SK-N-SH (cell line): ENCODE measurements around the gene ETV3. TPM values are rescaled to one million over a fixed set of nuclear protein-coding genes. Genes with fewer than 3 reads are reported as not detected.

Experiments
- CTCF ChIA-PET: fragments of 300-600, 350-600 bp; formaldehyde crosslinking; extraction: SDS; loops from one replicate; lab custom pipeline; 2021; lab: Yijun Ruan, JAX
- POLR2A ChIA-PET: fragments of 350-600 bp; sonication (Branson Sonifier 250); formaldehyde crosslinking; extraction: SDS; loops from one replicate; lab custom pipeline; 2020; ENCODE audit warnings: antibody characterized with exemption, inconsistent platforms; lab: Yijun Ruan, JAX
- DNase-seq: peaks from one replicate; pipeline ENCODE4 v3.0.0; 2012
- H2AFZ ChIP-seq: fragments of 200-600 bp; sonication (generic); 2 replicates; pipeline ENCODE4 v1.8.1; 2016; ENCODE audit warnings: antibody characterized with exemption, mild to moderate bottlenecking, low read depth
- H3F3A ChIP-seq: fragments of 200-600 bp; sonication (generic); replicated peaks from 2 replicates; pipeline ENCODE3; 2016; ENCODE audit warnings: antibody characterized with exemption, mild to moderate bottlenecking; ENCODE audit not compliant: insufficient read depth
- H3K27ac ChIP-seq, 2 experiments: fragments of 200-500 bp in 1 of 2; fragments of 200-600 bp in 1 of 2; sonication (Bioruptor generic) in 1 of 2; sonication (generic), shearing (Covaris generic) in 1 of 2; 2 replicates each; pipeline versions ENCODE4 v1.5.1 to v1.6.1; 2014 to 2016; ENCODE audit warnings: low read depth in 2 of 2, inconsistent platforms in 1 of 2, low read length in 1 of 2, mild to moderate bottlenecking in 1 of 2, mixed read lengths in 1 of 2
- H3K27me3 ChIP-seq: fragments of 200-600 bp; sonication (generic), shearing (Covaris generic); 2 replicates; pipeline ENCODE4 v1.6.1; 2016; ENCODE audit warnings: mixed run types; ENCODE audit not compliant: insufficient read depth
- H3K36me3 ChIP-seq, 2 experiments: fragments of 200-500 bp in 1 of 2; fragments of 200-600 bp in 1 of 2; sonication (Bioruptor generic) in 1 of 2; sonication (generic) in 1 of 2; replicated peaks in 1 of 2; 2 replicates each; pipeline versions ENCODE3 to v1.5.1; 2014 to 2016; ENCODE audit warnings: low read length in 1 of 2, mild to moderate bottlenecking in 1 of 2; ENCODE audit not compliant: insufficient read depth in 2 of 2, control insufficient read depth in 1 of 2
- H3K4me1 ChIP-seq, 2 experiments: fragments of 200-500 bp in 1 of 2; fragments of 200-600 bp in 1 of 2; sonication (Bioruptor generic) in 1 of 2; sonication (generic), shearing (Covaris generic) in 1 of 2; 2 replicates each; pipeline versions ENCODE4 v1.5.1 to v1.6.1; 2014 to 2016; ENCODE audit warnings: low read depth in 1 of 2, low read length in 1 of 2, mixed run types in 1 of 2; ENCODE audit not compliant: insufficient read depth in 2 of 2, control insufficient read depth in 1 of 2
- H3K4me2 ChIP-seq: fragments of 200-600 bp; sonication (generic), shearing (Covaris generic); 2 replicates; pipeline ENCODE4 v1.6.1; 2017; ENCODE audit warnings: mixed run types
- H3K4me3 ChIP-seq, 2 experiments: fragments of 200-500 bp in 1 of 2; fragments of 200-600 bp in 1 of 2; sonication (Bioruptor generic) in 1 of 2; sonication (generic), shearing (Covaris generic) in 1 of 2; 2 replicates each; pipeline versions ENCODE4 v1.5.1 to v1.8.1; 2014 to 2016; ENCODE audit warnings: low read depth in 2 of 2, inconsistent platforms in 1 of 2, low read length in 1 of 2, mild to moderate bottlenecking in 1 of 2, mixed read lengths in 1 of 2, moderate library complexity in 1 of 2
- H3K79me2 ChIP-seq: fragments of 200-600 bp; sonication (generic); 2 replicates; pipeline ENCODE4 v1.8.1; 2017; ENCODE audit warnings: mild to moderate bottlenecking; ENCODE audit not compliant: insufficient read depth
- H3K9ac ChIP-seq: fragments of 200-600 bp; sonication (generic); 2 replicates; pipeline ENCODE4 v1.6.1; 2017; ENCODE audit warnings: mixed run types
- H3K9me2 ChIP-seq: fragments of 200-600 bp; sonication (generic); 2 replicates; pipeline ENCODE4 v1.6.1; 2017; ENCODE audit warnings: mixed run types
- H3K9me3 ChIP-seq: fragments of 200-600 bp; sonication (generic); 2 replicates; pipeline ENCODE4 v1.6.1; 2017; ENCODE audit warnings: mixed run types, mild to moderate bottlenecking, moderate library complexity
- H4K20me1 ChIP-seq: fragments of 200-600 bp; sonication (generic); 2 replicates; pipeline ENCODE4 v1.6.1; 2017; ENCODE audit warnings: mild to moderate bottlenecking, mixed run types; ENCODE audit not compliant: insufficient read depth
- CHD2 ChIP-seq: fragments of 150-350 bp; IDR thresholded peaks from 2 replicates; pipeline ENCODE4 v1.6.1; 2018; ENCODE audit warnings: low read length; ENCODE audit not compliant: partially characterized antibody
- ELF1 ChIP-seq: IDR thresholded peaks from 2 replicates; pipeline ENCODE4 v1.4.0; 2012
- EP300 ChIP-seq, 2 experiments: IDR thresholded peaks; 2 replicates each; pipeline versions ENCODE4 v1.4.0 to v1.6.1; 2012; ENCODE audit warnings: borderline replicate concordance in 1 of 2, low read depth in 1 of 2, low read length in 1 of 2
- EZH2phosphoT487 ChIP-seq: fragments of 200-600 bp; sonication (generic); IDR thresholded peaks from 2 replicates; pipeline ENCODE4 v1.6.1; 2017; ENCODE audit warnings: low read depth, mixed run types, mild to moderate bottlenecking, antibody characterized with exemption, moderate library complexity, borderline replicate concordance
- FOSL2 ChIP-seq: IDR thresholded peaks from 2 replicates; pipeline ENCODE4 v1.4.0; 2012; ENCODE audit warnings: low read depth, mild to moderate bottlenecking, moderate library complexity, borderline replicate concordance
- FOXJ3 ChIP-seq: sonication (generic); formaldehyde crosslinking; IDR thresholded peaks from 2 replicates; pipeline ENCODE4 v1.5.1; 2020; ENCODE audit warnings: mild to moderate bottlenecking, missing genetic modification reagents
- FOXM1 ChIP-seq: IDR thresholded peaks from 2 replicates; pipeline ENCODE4 v1.4.0; 2012; ENCODE audit warnings: low read depth, mild to moderate bottlenecking
- GABPA ChIP-seq: IDR thresholded peaks from 2 replicates; pipeline ENCODE4 v1.4.0; 2012; ENCODE audit warnings: low read depth, mild to moderate bottlenecking
- GATA2 ChIP-seq: sonication (generic); formaldehyde crosslinking; IDR thresholded peaks from 2 replicates; pipeline ENCODE4 v1.5.0; 2020; ENCODE audit warnings: mild to moderate bottlenecking, missing genetic modification reagents
- MEF2A ChIP-seq: IDR thresholded peaks from 2 replicates; pipeline ENCODE4 v1.4.0; 2012; ENCODE audit warnings: low read depth, borderline replicate concordance
- MXI1 ChIP-seq: IDR thresholded peaks from 2 replicates; pipeline ENCODE4 v1.6.1; 2012; ENCODE audit warnings: mild to moderate bottlenecking, low read depth, low read length, improper control_type of control experiment
- RAD21 ChIP-seq: IDR thresholded peaks from 2 replicates; pipeline ENCODE4 v1.6.1; 2012; ENCODE audit warnings: mild to moderate bottlenecking, low read length
- RFX5 ChIP-seq: IDR thresholded peaks from 2 replicates; pipeline ENCODE4 v1.6.1; 2012; ENCODE audit warnings: mild to moderate bottlenecking, improper control_type of control experiment, low read length
- SMC3 ChIP-seq: IDR thresholded peaks from 2 replicates; pipeline ENCODE4 v1.6.1; 2012; ENCODE audit warnings: low read depth, low read length, improper control_type of control experiment
- TEAD4 ChIP-seq: IDR thresholded peaks from 2 replicates; pipeline ENCODE4 v1.4.0; 2012; ENCODE audit warnings: mild to moderate bottlenecking, borderline replicate concordance; ENCODE audit not compliant: insufficient read depth
- YY1 ChIP-seq: IDR thresholded peaks from 2 replicates; pipeline ENCODE4 v1.4.0; 2012; ENCODE audit warnings: low read depth, mild to moderate bottlenecking
- WGBS: methylation state at CpG from one replicate; pipeline ENCODE4 v1.1.6; 2017; ENCODE audit warnings: low lambda C conversion rate; 5-methylcytosine and 5-hydroxymethylcytosine counted together
- polyA plus RNA-seq, 3 experiments: library from polyadenylated mRNA; depleted of rRNA; stranded (reverse); fragments of >200 nt; gene quantifications; 2 replicates each; pipeline ENCODE4 v1.2.3, GENCODE V29; 2012
- TF ChIP-seq, protein P1 (sequence below): IDR thresholded peaks from 2 replicates; pipeline ENCODE4 v1.6.1; 2012; ENCODE audit warnings: mild to moderate bottlenecking, low read depth, low read length, moderate library complexity
- TF ChIP-seq, protein P2 (sequence below): IDR thresholded peaks from 2 replicates; pipeline ENCODE4; 2012
- TF ChIP-seq, protein P3 (sequence below): IDR thresholded peaks from 2 replicates; pipeline ENCODE4 v1.4.0; 2012; ENCODE audit warnings: low read depth

ETV3 gene
- polyA plus RNA-seq, 1 of the 3 experiments (the other 2 are of a cell fraction) = 5.4 TPM

DNA sequence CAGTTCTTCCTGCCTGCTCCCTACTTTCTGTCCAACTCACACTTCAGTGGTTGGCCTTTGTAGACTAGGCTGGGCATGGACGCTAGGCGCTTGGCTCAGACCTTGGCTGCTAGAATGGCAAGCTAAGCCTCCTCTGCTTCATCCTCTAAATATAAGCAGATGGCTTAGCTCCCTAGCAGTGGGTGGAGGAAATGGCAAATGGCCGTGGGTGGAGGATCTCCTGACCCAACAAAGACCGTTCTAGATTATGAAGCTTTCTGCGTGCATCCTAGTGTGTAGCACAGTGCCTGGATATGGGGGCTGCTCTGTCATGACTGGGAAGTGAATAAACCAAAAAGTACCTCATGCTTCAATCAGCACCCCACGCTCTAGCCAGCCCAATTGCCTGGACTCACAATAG, 28.2 kb downstream of the ETV3 start:
- H3K4me1 ChIP-seq = peaks cover 0 to 11% of the 10 kb centered on the region in 2 experiments; a peak in 1 of 4 replicates
- no peak overlapping the region for H3K4me3 ChIP-seq
- H2AFZ ChIP-seq = no peak overlapping the region
- TF ChIP-seq MXI1 (no peak), MEF2A (no peak), GABPA (no peak), GATA2 (no peak), SMC3 (no peak), EZH2phosphoT487 (no peak), ELF1 (no peak), FOSL2 (no peak), FOXJ3 (CRISPR knock-in tag) (no peak), FOXM1 (no peak), TEAD4 (no peak), YY1 (no peak), CHD2 (no peak), EP300 (IDR thresholded peaks at IDR 0.05; ENCODE audit: borderline replicate concordance in 1 of 2, low read depth in 1 of 2, low read length in 1 of 2) (no peak), RAD21 (no peak), RFX5 (no peak)
- TF ChIP-seq, protein P1, sequence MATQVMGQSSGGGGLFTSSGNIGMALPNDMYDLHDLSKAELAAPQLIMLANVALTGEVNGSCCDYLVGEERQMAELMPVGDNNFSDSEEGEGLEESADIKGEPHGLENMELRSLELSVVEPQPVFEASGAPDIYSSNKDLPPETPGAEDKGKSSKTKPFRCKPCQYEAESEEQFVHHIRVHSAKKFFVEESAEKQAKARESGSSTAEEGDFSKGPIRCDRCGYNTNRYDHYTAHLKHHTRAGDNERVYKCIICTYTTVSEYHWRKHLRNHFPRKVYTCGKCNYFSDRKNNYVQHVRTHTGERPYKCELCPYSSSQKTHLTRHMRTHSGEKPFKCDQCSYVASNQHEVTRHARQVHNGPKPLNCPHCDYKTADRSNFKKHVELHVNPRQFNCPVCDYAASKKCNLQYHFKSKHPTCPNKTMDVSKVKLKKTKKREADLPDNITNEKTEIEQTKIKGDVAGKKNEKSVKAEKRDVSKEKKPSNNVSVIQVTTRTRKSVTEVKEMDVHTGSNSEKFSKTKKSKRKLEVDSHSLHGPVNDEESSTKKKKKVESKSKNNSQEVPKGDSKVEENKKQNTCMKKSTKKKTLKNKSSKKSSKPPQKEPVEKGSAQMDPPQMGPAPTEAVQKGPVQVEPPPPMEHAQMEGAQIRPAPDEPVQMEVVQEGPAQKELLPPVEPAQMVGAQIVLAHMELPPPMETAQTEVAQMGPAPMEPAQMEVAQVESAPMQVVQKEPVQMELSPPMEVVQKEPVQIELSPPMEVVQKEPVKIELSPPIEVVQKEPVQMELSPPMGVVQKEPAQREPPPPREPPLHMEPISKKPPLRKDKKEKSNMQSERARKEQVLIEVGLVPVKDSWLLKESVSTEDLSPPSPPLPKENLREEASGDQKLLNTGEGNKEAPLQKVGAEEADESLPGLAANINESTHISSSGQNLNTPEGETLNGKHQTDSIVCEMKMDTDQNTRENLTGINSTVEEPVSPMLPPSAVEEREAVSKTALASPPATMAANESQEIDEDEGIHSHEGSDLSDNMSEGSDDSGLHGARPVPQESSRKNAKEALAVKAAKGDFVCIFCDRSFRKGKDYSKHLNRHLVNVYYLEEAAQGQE = no peak
- TF ChIP-seq, protein P2, sequence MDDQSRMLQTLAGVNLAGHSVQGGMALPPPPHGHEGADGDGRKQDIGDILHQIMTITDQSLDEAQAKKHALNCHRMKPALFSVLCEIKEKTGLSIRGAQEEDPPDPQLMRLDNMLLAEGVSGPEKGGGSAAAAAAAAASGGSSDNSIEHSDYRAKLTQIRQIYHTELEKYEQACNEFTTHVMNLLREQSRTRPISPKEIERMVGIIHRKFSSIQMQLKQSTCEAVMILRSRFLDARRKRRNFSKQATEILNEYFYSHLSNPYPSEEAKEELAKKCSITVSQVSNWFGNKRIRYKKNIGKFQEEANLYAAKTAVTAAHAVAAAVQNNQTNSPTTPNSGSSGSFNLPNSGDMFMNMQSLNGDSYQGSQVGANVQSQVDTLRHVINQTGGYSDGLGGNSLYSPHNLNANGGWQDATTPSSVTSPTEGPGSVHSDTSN = no peak
- TF ChIP-seq, protein P3, sequence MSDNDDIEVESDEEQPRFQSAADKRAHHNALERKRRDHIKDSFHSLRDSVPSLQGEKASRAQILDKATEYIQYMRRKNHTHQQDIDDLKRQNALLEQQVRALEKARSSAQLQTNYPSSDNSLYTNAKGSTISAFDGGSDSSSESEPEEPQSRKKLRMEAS = no peak
- TF ChIP-seq, all 33 proteins: peak for 0
- Histone ChIP-seq H4K20me1 (no peaks in the 10 kb centered on the region), H3K4me2 (no peak overlapping the region), H3K27me3 (no peaks in the 10 kb centered on the region), H3K27ac (no peak overlapping the region), H3K9me3 (no peaks in the 10 kb centered on the region), H3K9me2 (no peaks in the 10 kb centered on the region), H3K9ac (no peak overlapping the region), H3K79me2 (no peaks in the 10 kb centered on the region), H3K36me3 (no peaks in the 10 kb centered on the region), H3F3A (no peaks in the 10 kb centered on the region)
- POLR2A ChIA-PET = no interaction called here
- WGBS = 77% methylated on average over 6 of the region's 6 CpGs
- CTCF ChIA-PET = interaction anchor here (0.7 to 2.8 kb wide), 4 partner anchors 11 to 46 kb away, joined by 3 to 24 read pairs (median 11); partner anchors contain the start of gene ETV3L
- DNase-seq = no peak
